ENCODE data around the gene PROX2. TPM values are rescaled to one million over a fixed set of nuclear protein-coding genes. Genes with fewer than 3 reads are reported as not detected.

PROX2 gene, protein sequence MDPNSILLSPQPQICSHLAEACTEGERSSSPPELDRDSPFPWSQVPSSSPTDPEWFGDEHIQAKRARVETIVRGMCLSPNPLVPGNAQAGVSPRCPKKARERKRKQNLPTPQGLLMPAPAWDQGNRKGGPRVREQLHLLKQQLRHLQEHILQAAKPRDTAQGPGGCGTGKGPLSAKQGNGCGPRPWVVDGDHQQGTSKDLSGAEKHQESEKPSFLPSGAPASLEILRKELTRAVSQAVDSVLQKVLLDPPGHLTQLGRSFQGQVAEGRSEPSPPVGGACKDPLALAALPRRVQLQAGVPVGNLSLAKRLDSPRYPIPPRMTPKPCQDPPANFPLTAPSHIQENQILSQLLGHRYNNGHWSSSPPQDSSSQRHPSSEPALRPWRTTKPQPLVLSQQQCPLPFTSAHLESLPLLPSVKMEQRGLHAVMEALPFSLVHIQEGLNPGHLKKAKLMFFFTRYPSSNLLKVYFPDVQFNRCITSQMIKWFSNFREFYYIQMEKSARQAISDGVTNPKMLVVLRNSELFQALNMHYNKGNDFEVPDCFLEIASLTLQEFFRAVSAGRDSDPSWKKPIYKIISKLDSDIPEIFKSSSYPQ
- not detected in 2 replicates for total RNA-seq (2014; rRNA removed; shearing (Covaris generic))

DNA sequence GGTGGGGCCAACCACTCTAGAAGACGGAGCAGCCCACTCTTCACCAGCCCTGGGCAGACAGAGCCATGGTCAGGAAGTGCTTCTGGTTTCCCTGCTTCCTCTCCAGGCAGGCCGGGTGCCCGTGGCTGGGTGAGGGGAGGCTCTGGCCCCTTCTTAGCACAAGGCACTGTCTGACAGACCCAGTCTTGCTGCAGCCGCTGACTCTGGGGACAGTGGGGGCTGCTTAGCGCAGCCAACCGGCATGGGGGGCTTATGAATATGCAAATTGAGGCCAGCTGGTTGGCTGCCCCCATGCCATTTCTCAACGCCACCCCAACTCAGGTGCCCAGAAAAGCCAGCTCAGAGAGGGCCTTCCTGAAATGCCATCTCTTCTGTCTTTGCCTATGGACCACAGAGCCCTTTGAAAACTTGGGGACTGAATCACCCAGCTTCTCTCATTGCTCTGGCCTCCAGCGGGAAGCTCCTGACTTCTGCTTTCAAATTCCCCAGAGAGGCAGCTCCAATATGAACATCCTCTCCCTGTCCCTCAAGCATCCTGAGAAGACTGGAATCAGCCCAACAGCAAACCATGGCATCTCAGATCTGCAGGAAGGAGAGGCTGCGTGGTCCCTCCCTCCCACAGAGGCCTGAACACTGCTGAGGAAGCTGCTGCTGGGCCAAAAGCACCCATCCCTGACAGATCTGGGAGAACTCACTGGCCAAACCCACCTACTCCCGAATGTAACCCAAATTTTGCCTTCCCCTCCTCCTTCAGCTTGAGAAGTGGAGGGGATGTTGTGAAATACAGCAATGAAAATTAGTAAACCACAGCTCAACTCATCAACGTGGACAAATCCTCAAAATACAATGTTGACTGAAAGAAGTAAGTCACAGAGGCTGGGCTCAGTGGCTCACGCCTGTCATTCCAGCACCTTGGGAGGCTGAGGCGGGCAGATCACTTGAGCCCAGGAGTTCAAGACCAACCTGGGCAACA lies at the start of gene PROX2:
TSS of gene PROX2 (minus strand) at position 205 of the 973 bp plus-strand sequence. CDS start 12,311 bp downstream, outside the sequence.

DNA sequence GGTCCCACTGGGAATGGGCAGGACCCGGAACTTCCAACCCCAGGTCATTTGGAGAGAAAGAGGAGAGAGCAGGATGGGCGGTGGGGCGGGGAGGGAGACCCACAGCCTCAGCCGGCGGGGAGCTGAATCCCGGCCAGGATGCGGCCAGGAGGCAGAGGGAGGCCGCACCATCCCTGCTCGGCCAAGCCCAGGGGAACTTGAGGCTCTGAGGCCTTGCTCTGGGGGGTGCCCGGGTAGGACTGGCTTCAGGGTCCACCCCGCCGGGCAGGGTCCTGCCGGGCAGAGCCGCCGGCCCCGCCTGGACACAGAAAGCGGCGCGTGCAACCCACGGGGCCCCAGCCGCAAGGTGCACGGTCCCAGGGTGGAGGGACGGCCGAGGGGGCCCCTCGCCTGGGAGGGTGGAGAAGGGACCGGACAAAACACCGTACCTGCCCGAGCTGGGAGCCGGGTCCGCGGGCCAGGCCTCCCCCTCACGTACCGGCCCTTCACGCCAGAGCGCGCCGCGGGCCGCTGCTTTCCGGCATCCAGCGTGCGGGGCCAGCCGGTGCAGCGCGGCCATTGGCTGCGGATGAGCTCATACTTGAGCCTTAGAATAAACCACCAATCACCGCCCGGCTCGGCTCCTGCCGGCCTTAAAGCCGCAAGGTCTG lies 46.9 kb upstream of the PROX2 start, which contains the start of gene RPS6KL1:
TSS of gene RPS6KL1 (minus strand) at position 509 of the 650 bp plus-strand sequence. CDS start 1,719 bp downstream, outside the sequence.

DNA sequence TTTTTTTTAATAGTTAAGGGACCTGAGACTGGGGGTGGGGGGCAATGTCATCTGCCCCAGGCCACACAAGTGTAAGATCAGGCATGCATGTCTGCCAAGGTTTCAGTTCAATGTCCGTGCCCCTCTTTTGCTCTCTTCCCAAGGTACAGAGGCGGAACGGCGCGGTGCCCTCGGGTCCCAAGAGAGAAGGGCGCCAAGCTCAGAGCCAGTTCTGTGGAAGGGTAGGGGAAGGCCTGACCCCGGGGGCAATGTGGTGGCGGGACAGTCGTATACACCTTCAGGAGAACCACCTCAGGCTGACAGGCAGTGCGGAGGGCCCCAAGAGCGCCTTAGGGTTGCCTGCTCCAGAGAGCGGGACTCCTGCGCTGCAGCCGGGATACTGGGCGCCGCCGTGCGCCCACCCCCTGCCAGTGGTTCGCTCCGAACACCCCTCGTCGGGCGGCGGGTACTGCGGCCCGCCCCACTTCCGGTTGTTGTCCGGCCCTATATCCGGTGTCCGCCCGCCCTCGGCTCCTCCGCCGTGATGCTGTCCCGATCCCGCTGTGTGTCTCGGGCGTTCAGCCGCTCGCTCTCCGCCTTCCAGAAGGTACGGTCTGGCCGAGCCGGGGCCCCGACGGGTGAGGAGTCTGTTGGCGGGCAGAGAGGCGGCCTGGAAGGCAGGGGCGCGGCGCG lies 5.6 kb upstream of the PROX2 start, which contains the start of gene DLST:
TSS of gene DLST (plus strand) at position 486 of the 672 bp plus-strand sequence. CDS start at position 524, 38 bp downstream.

Other genes starting within 250 kb of the PROX2 start
- gene AREL1, start 163.1 kb downstream of the PROX2 start, total RNA-seq (2014; rRNA removed; shearing (Covaris generic)) = 15.5 and 17.1 TPM in 2 replicates
- gene FCF1, start 163.0 kb downstream of the PROX2 start, total RNA-seq (2014; rRNA removed; shearing (Covaris generic)) = 19.5 and 20.5 TPM in 2 replicates
- gene YLPM1, start 112.8 kb downstream of the PROX2 start, total RNA-seq (2014; rRNA removed; shearing (Covaris generic)) = 12.9 and 15.6 TPM in 2 replicates
- 47.6 and 49.2 TPM in 2 replicates for gene DLST, start 5.8 kb upstream of the PROX2 start, total RNA-seq (2014; rRNA removed; shearing (Covaris generic))
- gene RPS6KL1, start 47.1 kb upstream of the PROX2 start, total RNA-seq (2014; rRNA removed; shearing (Covaris generic)) = 6.9 TPM in 2 replicates
- gene PGF, start 79.5 kb upstream of the PROX2 start, total RNA-seq (2014; rRNA removed; shearing (Covaris generic)) = 3.7 and 5.1 TPM in 2 replicates
- 96.0 and 113 TPM in 2 replicates for gene EIF2B2, start 126.8 kb upstream of the PROX2 start, total RNA-seq (2014; rRNA removed; shearing (Covaris generic))
- 0.45 and 1.4 TPM in 2 replicates for gene MLH3, start 175.3 kb upstream of the PROX2 start, total RNA-seq (2014; rRNA removed; shearing (Covaris generic))
- 31.3 and 34.2 TPM in 2 replicates for gene ACYP1, start 187.9 kb upstream of the PROX2 start, total RNA-seq (2014; rRNA removed; shearing (Covaris generic))
- gene ZC2HC1C, start 193.5 kb upstream of the PROX2 start, total RNA-seq (2014; rRNA removed; shearing (Covaris generic)) = 0.21 TPM in 1 of 2 replicates, not detected in the other

All from A375 (cell line).